Neural progenitor cell (in vitro differentiated cells): ENCODE data around the gene NELFA.

Experiments used
- EZH2 ChIP-seq: fragments of 200-600 bp; sonication (generic); IDR thresholded peaks from 2 replicates; pipeline ENCODE4 v1.6.1; 2017; ENCODE audit warnings: antibody characterized with exemption, mild to moderate bottlenecking, moderate library complexity
- EZH2phosphoT487 ChIP-seq: fragments of 200-600 bp; sonication (generic); IDR thresholded peaks from 2 replicates; pipeline ENCODE4 v1.6.1; 2017; ENCODE audit warnings: antibody characterized with exemption
- TF ChIP-seq, protein P1 (sequence below): fragments of 200-600 bp; sonication (generic); IDR thresholded peaks from 2 replicates; pipeline ENCODE4 v1.5.1; 2017; ENCODE audit warnings: antibody characterized with exemption, mild to moderate bottlenecking

GRCh38 chr4:2043396-2044118 is 34.8 kb upstream of the NELFA start:
- TF ChIP-seq, protein P1, sequence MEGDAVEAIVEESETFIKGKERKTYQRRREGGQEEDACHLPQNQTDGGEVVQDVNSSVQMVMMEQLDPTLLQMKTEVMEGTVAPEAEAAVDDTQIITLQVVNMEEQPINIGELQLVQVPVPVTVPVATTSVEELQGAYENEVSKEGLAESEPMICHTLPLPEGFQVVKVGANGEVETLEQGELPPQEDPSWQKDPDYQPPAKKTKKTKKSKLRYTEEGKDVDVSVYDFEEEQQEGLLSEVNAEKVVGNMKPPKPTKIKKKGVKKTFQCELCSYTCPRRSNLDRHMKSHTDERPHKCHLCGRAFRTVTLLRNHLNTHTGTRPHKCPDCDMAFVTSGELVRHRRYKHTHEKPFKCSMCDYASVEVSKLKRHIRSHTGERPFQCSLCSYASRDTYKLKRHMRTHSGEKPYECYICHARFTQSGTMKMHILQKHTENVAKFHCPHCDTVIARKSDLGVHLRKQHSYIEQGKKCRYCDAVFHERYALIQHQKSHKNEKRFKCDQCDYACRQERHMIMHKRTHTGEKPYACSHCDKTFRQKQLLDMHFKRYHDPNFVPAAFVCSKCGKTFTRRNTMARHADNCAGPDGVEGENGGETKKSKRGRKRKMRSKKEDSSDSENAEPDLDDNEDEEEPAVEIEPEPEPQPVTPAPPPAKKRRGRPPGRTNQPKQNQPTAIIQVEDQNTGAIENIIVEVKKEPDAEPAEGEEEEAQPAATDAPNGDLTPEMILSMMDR: no peak
- TF ChIP-seq EZH2 (no peak), EZH2phosphoT487 (no peak)
